H9 (cell line): ENCODE data around the gene FUT8. TPM values are rescaled to one million over a fixed set of nuclear protein-coding genes. Genes with fewer than 3 reads are reported as not detected.

Experiments
- DNase-seq: peaks from one replicate; pipeline ENCODE4 v3.0.0-alpha.2; 2017
- H2AFZ ChIP-seq: one replicate; pipeline ENCODE4 v1.6.1; 2013; ENCODE audit warnings: mild to moderate bottlenecking, low read length, control low read depth, moderate library complexity
- H2AK5ac ChIP-seq: 2 replicates; pipeline ENCODE4 v1.6.1; 2013; ENCODE audit warnings: low read length, control low read depth, mixed read lengths; ENCODE audit not compliant: insufficient read length
- H2BK120ac ChIP-seq: one replicate; pipeline ENCODE4 v1.6.1; 2013; ENCODE audit warnings: low read depth, mild to moderate bottlenecking, low read length, control low read depth, inconsistent platforms; ENCODE audit not compliant: poor library complexity, severe bottlenecking
- H2BK12ac ChIP-seq: 2 replicates; pipeline ENCODE4 v1.6.1; 2013; ENCODE audit warnings: low read length, control low read depth, mixed read lengths, low read depth; ENCODE audit not compliant: insufficient read length
- H2BK15ac ChIP-seq: 2 replicates; pipeline ENCODE4 v1.6.1; 2013; ENCODE audit warnings: low read depth, low read length, control low read depth
- H2BK20ac ChIP-seq: one replicate; pipeline ENCODE4 v1.6.1; 2013; ENCODE audit warnings: low read depth, mild to moderate bottlenecking, low read length, control low read depth, inconsistent platforms; ENCODE audit not compliant: poor library complexity, severe bottlenecking
- H2BK5ac ChIP-seq: 2 replicates; pipeline ENCODE4 v1.6.1; 2013; ENCODE audit warnings: low read length, control low read depth, mixed read lengths; ENCODE audit not compliant: insufficient read length
- H3K14ac ChIP-seq: 2 replicates; pipeline ENCODE4 v1.6.1; 2013; ENCODE audit warnings: low read length, control low read depth; ENCODE audit not compliant: insufficient read depth
- H3K18ac ChIP-seq: 2 replicates; pipeline ENCODE4 v1.6.1; 2013; ENCODE audit warnings: low read depth, mild to moderate bottlenecking, mixed read lengths, low read length, control low read depth; ENCODE audit not compliant: insufficient read length
- H3K23ac ChIP-seq: 2 replicates; pipeline ENCODE4 v1.6.1; 2013; ENCODE audit warnings: low read length, control low read depth, mixed read lengths, low read depth; ENCODE audit not compliant: insufficient read length
- H3K23me2 ChIP-seq: 2 replicates; pipeline ENCODE4 v1.6.1; 2013; ENCODE audit warnings: low read depth, mild to moderate bottlenecking, mixed read lengths, low read length, control low read depth; ENCODE audit not compliant: insufficient read length, poor library complexity, severe bottlenecking
- H3K27ac ChIP-seq: 2 replicates; pipeline ENCODE4 v1.5.1; 2013; ENCODE audit warnings: low read length, control low read depth, mixed read lengths, low read depth; ENCODE audit not compliant: insufficient read length
- H3K27me3 ChIP-seq: 2 replicates; pipeline ENCODE4 v1.6.1; 2013; ENCODE audit warnings: low read length, control low read depth, inconsistent platforms; ENCODE audit not compliant: insufficient read depth
- H3K4ac ChIP-seq: 2 replicates; pipeline ENCODE4 v1.6.1; 2013; ENCODE audit warnings: low read depth, mild to moderate bottlenecking, control low read depth, inconsistent platforms, low read length, moderate library complexity
- H3K4me1 ChIP-seq: 2 replicates; pipeline ENCODE4 v1.6.1; 2013; ENCODE audit warnings: low read length, control low read depth, inconsistent platforms; ENCODE audit not compliant: insufficient read depth
- H3K4me2 ChIP-seq: 2 replicates; pipeline ENCODE4 v1.6.1; 2013; ENCODE audit warnings: low read length, control low read depth, mixed read lengths; ENCODE audit not compliant: insufficient read length, insufficient read depth
- H3K56ac ChIP-seq: 2 replicates; pipeline ENCODE4 v1.6.1; 2013; ENCODE audit warnings: low read depth, mild to moderate bottlenecking, mixed read lengths, low read length, control low read depth; ENCODE audit not compliant: insufficient read length
- H3K79me1 ChIP-seq: 2 replicates; pipeline ENCODE4 v1.6.1; 2013; ENCODE audit warnings: low read depth, mild to moderate bottlenecking, moderate library complexity, low read length, control low read depth, inconsistent platforms; ENCODE audit not compliant: insufficient read depth, poor library complexity, severe bottlenecking
- H3K79me2 ChIP-seq: 2 replicates; pipeline ENCODE4 v1.6.1; 2013; ENCODE audit warnings: low read length, control low read depth, inconsistent platforms; ENCODE audit not compliant: insufficient read depth
- H3K9ac ChIP-seq: 2 replicates; pipeline ENCODE4 v1.6.1; 2013; ENCODE audit warnings: low read length, control low read depth, mixed read lengths; ENCODE audit not compliant: insufficient read length; ENCODE audit errors: extremely low read depth
- H3K9me3 ChIP-seq: one replicate; pipeline ENCODE4 v1.6.1; 2013; ENCODE audit warnings: low read depth, low read length, inconsistent platforms; ENCODE audit not compliant: control insufficient read depth
- H3T11ph ChIP-seq: one replicate; pipeline ENCODE4 v1.6.1; 2013; ENCODE audit warnings: mild to moderate bottlenecking, low read length, control low read depth, inconsistent platforms
- H4K20me1 ChIP-seq: one replicate; pipeline ENCODE4 v1.6.1; 2013; ENCODE audit not compliant: control insufficient read depth, insufficient read length, insufficient read depth
- H4K5ac ChIP-seq: 2 replicates; pipeline ENCODE4 v1.6.1; 2013; ENCODE audit warnings: low read depth, mild to moderate bottlenecking, mixed read lengths, low read length, control low read depth; ENCODE audit not compliant: insufficient read length
- H4K8ac ChIP-seq: replicated peaks from 2 replicates; pipeline ENCODE4 v1.6.1; 2013; ENCODE audit warnings: low read length, control low read depth, mixed read lengths, low read depth; ENCODE audit not compliant: insufficient read length
- H4K91ac ChIP-seq: 2 replicates; pipeline ENCODE4 v1.6.1; 2013; ENCODE audit warnings: low read depth, mild to moderate bottlenecking, moderate library complexity, mixed read lengths, low read length, control low read depth; ENCODE audit not compliant: insufficient read length
- H3K27ac Mint-ChIP-seq, 3 experiments: 2 replicates in 2 of 3; 3 replicates in 1 of 3; pipeline ENCODE4 v1.8.0; 2020 to 2021; ENCODE audit warnings: mixed read lengths in 3 of 3, mild to moderate bottlenecking in 1 of 3, moderate library complexity in 1 of 3
- H3K27me3 Mint-ChIP-seq: 2 replicates; pipeline ENCODE4 v1.8.0; 2021; ENCODE audit warnings: low read depth, mild to moderate bottlenecking, moderate library complexity, mixed read lengths
- H3K36me3 Mint-ChIP-seq, 3 experiments: 2 replicates in 2 of 3; 3 replicates in 1 of 3; pipeline ENCODE4 v1.8.0; 2020 to 2021; ENCODE audit warnings: low read depth in 3 of 3, mixed read lengths in 3 of 3; ENCODE audit not compliant: insufficient read depth in 1 of 3
- H3K4me1 Mint-ChIP-seq, 2 experiments: 2 replicates each; pipeline ENCODE4 v1.8.0; 2020; ENCODE audit warnings: mixed read lengths in 2 of 2
- H3K4me3 Mint-ChIP-seq, 2 experiments: 2 replicates in 1 of 2; 3 replicates in 1 of 2; pipeline ENCODE4 v1.8.0; 2020 to 2021; ENCODE audit warnings: mild to moderate bottlenecking in 2 of 2, mixed read lengths in 2 of 2, moderate library complexity in 1 of 2
- H3K9me3 Mint-ChIP-seq, 2 experiments: 2 replicates in 1 of 2; 3 replicates in 1 of 2; pipeline ENCODE4 v1.8.0; 2020; ENCODE audit warnings: mild to moderate bottlenecking in 2 of 2, mixed read lengths in 2 of 2, moderate library complexity in 1 of 2
- CTCF ChIP-seq: fragments of 200-600 bp; sonication (generic); conservative IDR thresholded peaks from 3 replicates; pipeline ENCODE4 v1.8.0; 2021; ENCODE audit warnings: antibody characterized with exemption, mild to moderate bottlenecking
- total RNA-seq: library from RNA; stranded (reverse); gene quantifications from 2 replicates; pipeline ENCODE4 v1.2.1, GENCODE V29; 2021

FUT8 gene
- total RNA-seq, 1 experiment from 2014 or later: 44.3 TPM

- H3K14ac ChIP-seq: no peak overlapping the region
- no peak overlapping the region for H2AK5ac ChIP-seq
- H3K4me2 ChIP-seq: no peak overlapping the region
- H3K23me2 ChIP-seq: no peaks in the 10 kb centered on the region
- H3K23ac ChIP-seq: no peak overlapping the region
- 0 out of 2 replicates have a peak, but pooled peaks cover 2% of the 10 kb centered on the region for H3K4me1 ChIP-seq
- no peak overlapping the region for H4K5ac ChIP-seq
- Mint-ChIP-seq H3K9me3 (peaks cover 7 to 8% of the 10 kb centered on the region in 2 experiments; a peak in 4 of 5 replicates), H3K27ac (no peak overlapping the region), H3K27me3 (no peaks in the 10 kb centered on the region), H3K4me3 (no peak overlapping the region), H3K4me1 (peaks cover 4 to 6% of the 10 kb centered on the region in 2 experiments; a peak in 3 of 4 replicates), H3K36me3 (peaks cover 4 to 21% (median 5%) of the 10 kb centered on the region in 3 experiments; a peak in 5 of 7 replicates)
- no peak overlapping the region for H3K18ac ChIP-seq
- DNase-seq: no peak
- no peak overlapping the region for H4K8ac ChIP-seq
- H2BK12ac ChIP-seq: no peak overlapping the region
- H3K9me3 ChIP-seq: no peaks in the 10 kb centered on the region
- no peak overlapping the region for H3K27ac ChIP-seq
- no peak overlapping the region for H2BK5ac ChIP-seq
- H3K56ac ChIP-seq: no peak overlapping the region
- no peak overlapping the region for H2BK15ac ChIP-seq
- no peak for TF ChIP-seq CTCF
- H2AFZ ChIP-seq: no peak overlapping the region
- H3K79me2 ChIP-seq: no peaks in the 10 kb centered on the region
- H3K4ac ChIP-seq: no peak overlapping the region
- no peak overlapping the region for H3K9ac ChIP-seq
- H3K27me3 ChIP-seq: no peaks in the 10 kb centered on the region
- no peak overlapping the region for H2BK120ac ChIP-seq
- H2BK20ac ChIP-seq: no peak overlapping the region
- H4K91ac ChIP-seq: no peak overlapping the region
- H4K20me1 ChIP-seq: no peaks in the 10 kb centered on the region
- H3T11ph ChIP-seq: no peak overlapping the region
- no peaks in the 10 kb centered on the region for H3K79me1 ChIP-seq
Observed at GRCh38 chr14:65658202-65658601, 245.7 kb downstream of the FUT8 start.
